ENCODE results near the gene ZC3HAV1.

The ZC3HAV1 gene

DNA sequence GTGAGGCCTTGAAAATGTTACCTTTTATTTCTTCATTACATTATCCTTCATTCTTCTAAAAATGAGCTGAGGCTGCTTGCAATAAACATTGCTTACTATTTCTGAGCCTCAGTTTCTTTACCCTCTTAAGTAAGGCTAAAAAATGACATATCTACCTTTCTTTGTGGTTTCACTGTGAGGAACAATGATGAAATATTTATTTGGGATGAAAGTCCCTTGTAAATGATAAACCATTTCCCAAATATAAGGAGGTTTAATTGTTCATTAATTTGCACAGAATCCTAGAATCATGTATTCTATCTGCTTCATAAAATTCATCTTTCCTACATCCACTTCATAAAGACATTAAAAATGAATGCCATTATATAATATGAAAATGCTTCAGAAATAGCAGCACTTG is 27.9 kb downstream of the ZC3HAV1 start:
- H3K4me1 ChIP-seq (ENCODE audit: control insufficient read depth, insufficient read depth, low read length): no peaks in the 10 kb centered on the region
- peaks cover 3 to 100% of the 10 kb centered on the region in 2 experiments for H3K36me3 ChIP-seq (ENCODE audit: control insufficient read depth in 2 of 2, insufficient read depth in 1 of 2, low read length in 2 of 2)
- H3K27ac ChIP-seq (ENCODE audit: extremely low read depth, low read depth, low read length): no peak overlapping the region
- no peak overlapping the region for H3K4me3 ChIP-seq (ENCODE audit: low read depth, low read length)
- TF ChIP-seq ZNF837 (tag by site-specific recombination; IDR thresholded peaks at IDR 0.05) (no peak), ZNF701 (tag by site-specific recombination; IDR thresholded peaks at IDR 0.05) (no peak), ZFP69B (tag by site-specific recombination; IDR thresholded peaks at IDR 0.05) (no peak), ZNF366 (tag by site-specific recombination; conservative IDR thresholded peaks at IDR 0.05) (no peak), ZNF350 (tag by site-specific recombination; IDR thresholded peaks at IDR 0.05) (no peak)
- TF ChIP-seq, protein P1, sequence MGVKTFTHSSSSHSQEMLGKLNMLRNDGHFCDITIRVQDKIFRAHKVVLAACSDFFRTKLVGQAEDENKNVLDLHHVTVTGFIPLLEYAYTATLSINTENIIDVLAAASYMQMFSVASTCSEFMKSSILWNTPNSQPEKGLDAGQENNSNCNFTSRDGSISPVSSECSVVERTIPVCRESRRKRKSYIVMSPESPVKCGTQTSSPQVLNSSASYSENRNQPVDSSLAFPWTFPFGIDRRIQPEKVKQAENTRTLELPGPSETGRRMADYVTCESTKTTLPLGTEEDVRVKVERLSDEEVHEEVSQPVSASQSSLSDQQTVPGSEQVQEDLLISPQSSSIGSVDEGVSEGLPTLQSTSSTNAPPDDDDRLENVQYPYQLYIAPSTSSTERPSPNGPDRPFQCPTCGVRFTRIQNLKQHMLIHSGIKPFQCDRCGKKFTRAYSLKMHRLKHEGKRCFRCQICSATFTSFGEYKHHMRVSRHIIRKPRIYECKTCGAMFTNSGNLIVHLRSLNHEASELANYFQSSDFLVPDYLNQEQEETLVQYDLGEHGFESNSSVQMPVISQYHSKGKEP (tag by site-specific recombination; IDR thresholded peaks at IDR 0.05): no peak
- CTCF ChIA-PET: interaction anchor here (0.6 kb wide), 1 partner anchor 64 kb away, joined by 3 read pairs; no protein-coding TSS in a partner anchor
- POLR2A ChIA-PET: no interaction called here
- no peaks in the 10 kb centered on the region for H3K9me3 ChIP-seq (ENCODE audit: control insufficient read depth, insufficient read depth, low read depth, low read length)

DNA sequence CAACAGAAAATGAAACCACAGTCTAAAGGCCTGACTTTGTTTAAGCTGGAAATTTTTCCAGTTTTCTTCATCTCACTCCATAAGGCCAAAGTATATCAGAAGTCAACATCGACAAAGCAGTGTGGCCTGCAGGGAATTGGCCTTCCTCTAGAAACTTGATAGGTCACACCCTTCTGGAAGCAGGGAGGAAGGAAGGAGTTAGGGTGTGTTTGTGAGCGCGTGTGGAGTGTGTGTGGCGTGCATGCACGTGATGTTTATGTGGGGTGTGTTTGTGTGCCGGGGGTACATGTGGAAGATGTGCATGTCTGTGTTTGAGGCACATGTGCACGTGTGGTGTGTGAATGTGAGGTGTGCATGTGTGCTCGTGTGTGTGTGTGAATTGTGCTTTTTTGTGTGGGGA is 28.6 kb downstream of the ZC3HAV1 start:
- no peaks in the 10 kb centered on the region for H3K4me1 ChIP-seq (ENCODE audit: control insufficient read depth, insufficient read depth, low read length)
- POLR2A ChIA-PET: no interaction called here
- H3K27ac ChIP-seq (ENCODE audit: extremely low read depth, low read depth, low read length): no peak overlapping the region
- CTCF ChIA-PET: no interaction called here
- peaks cover 3 to 100% of the 10 kb centered on the region in 2 experiments for H3K36me3 ChIP-seq (ENCODE audit: control insufficient read depth in 2 of 2, insufficient read depth in 1 of 2, low read length in 2 of 2)
- H3K4me3 ChIP-seq (ENCODE audit: low read depth, low read length): no peak overlapping the region
- H3K9me3 ChIP-seq (ENCODE audit: control insufficient read depth, insufficient read depth, low read depth, low read length): no peaks in the 10 kb centered on the region
- TF ChIP-seq, protein P2, sequence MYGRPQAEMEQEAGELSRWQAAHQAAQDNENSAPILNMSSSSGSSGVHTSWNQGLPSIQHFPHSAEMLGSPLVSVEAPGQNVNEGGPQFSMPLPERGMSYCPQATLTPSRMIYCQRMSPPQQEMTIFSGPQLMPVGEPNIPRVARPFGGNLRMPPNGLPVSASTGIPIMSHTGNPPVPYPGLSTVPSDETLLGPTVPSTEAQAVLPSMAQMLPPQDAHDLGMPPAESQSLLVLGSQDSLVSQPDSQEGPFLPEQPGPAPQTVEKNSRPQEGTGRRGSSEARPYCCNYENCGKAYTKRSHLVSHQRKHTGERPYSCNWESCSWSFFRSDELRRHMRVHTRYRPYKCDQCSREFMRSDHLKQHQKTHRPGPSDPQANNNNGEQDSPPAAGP (tag by site-specific recombination; IDR thresholded peaks at IDR 0.05): peak; percentile 31; the same call in 1 of the 2 replicates
- TF ChIP-seq ZNF37A (tag by site-specific recombination; IDR thresholded peaks at IDR 0.05): no peak
- TF ChIP-seq ZBTB17 (tag by site-specific recombination; IDR thresholded peaks at IDR 0.05): no peak
- TF ChIP-seq ZNF394 (tag by site-specific recombination; IDR thresholded peaks at IDR 0.05; ENCODE audit: borderline replicate concordance): no peak
- TF ChIP-seq, protein P3, sequence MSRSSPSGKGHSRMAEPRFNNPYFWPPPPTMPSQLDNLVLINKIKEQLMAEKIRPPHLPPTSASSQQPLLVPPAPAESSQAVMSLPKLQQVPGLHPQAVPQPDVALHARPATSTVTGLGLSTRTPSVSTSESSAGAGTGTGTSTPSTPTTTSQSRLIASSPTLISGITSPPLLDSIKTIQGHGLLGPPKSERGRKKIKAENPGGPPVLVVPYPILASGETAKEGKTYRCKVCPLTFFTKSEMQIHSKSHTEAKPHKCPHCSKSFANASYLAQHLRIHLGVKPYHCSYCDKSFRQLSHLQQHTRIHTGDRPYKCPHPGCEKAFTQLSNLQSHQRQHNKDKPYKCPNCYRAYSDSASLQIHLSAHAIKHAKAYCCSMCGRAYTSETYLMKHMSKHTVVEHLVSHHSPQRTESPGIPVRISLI (tag by site-specific recombination; IDR thresholded peaks at IDR 0.05): no peak
- TF ChIP-seq KLF8 (tag by site-specific recombination; IDR thresholded peaks at IDR 0.05): no peak

DNA sequence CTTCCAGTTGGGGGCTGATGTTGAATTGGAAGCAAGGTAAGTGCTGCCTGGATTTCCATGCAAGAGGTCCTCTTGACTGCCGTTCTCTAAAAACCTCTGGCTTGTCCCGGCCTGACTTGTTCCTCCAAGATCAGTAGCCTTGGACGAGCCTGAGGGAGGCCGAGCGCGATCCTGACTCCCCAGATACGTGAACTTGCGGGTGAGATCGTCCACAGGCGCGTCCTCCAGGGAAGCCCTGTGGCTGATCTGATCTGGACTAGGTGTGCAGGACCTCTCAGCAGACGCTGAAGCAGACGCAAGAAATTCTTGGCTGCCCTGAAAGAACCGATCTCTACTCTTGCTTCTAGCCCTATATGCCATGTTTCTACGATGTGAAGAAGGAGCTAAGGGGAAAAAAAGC is 29.7 kb downstream of the ZC3HAV1 start:
- Histone ChIP-seq H3K36me3 (ENCODE audit: control insufficient read depth in 2 of 2, insufficient read depth in 1 of 2, low read length in 2 of 2) (peaks cover 3 to 96% of the 10 kb centered on the region in 2 experiments), H3K27ac (ENCODE audit: extremely low read depth, low read depth, low read length) (no peak overlapping the region), H3K4me3 (ENCODE audit: low read depth, low read length) (no peak overlapping the region), H3K4me1 (ENCODE audit: control insufficient read depth, insufficient read depth, low read length) (no peaks in the 10 kb centered on the region), H3K9me3 (ENCODE audit: control insufficient read depth, insufficient read depth, low read depth, low read length) (no peaks in the 10 kb centered on the region)
- TF ChIP-seq, protein P4, sequence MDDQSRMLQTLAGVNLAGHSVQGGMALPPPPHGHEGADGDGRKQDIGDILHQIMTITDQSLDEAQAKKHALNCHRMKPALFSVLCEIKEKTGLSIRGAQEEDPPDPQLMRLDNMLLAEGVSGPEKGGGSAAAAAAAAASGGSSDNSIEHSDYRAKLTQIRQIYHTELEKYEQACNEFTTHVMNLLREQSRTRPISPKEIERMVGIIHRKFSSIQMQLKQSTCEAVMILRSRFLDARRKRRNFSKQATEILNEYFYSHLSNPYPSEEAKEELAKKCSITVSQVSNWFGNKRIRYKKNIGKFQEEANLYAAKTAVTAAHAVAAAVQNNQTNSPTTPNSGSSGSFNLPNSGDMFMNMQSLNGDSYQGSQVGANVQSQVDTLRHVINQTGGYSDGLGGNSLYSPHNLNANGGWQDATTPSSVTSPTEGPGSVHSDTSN (CRISPR knock-in tag; IDR thresholded peaks at IDR 0.05): no peak
- TF ChIP-seq ZNF184 (tag by site-specific recombination; IDR thresholded peaks at IDR 0.05): no peak
- TF ChIP-seq, protein P5, sequence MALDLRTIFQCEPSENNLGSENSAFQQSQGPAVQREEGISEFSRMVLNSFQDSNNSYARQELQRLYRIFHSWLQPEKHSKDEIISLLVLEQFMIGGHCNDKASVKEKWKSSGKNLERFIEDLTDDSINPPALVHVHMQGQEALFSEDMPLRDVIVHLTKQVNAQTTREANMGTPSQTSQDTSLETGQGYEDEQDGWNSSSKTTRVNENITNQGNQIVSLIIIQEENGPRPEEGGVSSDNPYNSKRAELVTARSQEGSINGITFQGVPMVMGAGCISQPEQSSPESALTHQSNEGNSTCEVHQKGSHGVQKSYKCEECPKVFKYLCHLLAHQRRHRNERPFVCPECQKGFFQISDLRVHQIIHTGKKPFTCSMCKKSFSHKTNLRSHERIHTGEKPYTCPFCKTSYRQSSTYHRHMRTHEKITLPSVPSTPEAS (tag by site-specific recombination; IDR thresholded peaks at IDR 0.05): no peak
- TF ChIP-seq KLF7 (tag by site-specific recombination; IDR thresholded peaks at IDR 0.05; ENCODE audit: borderline replicate concordance): no peak
- TF ChIP-seq ZNF175 (tag by site-specific recombination; IDR thresholded peaks at IDR 0.05): no peak
- no peak for TF ChIP-seq KLF9 (tag by site-specific recombination; IDR thresholded peaks at IDR 0.05; ENCODE audit: low read depth)
- no peak for TF ChIP-seq ZBTB20 (tag by site-specific recombination; IDR thresholded peaks at IDR 0.05)
- TF ChIP-seq, protein P6, sequence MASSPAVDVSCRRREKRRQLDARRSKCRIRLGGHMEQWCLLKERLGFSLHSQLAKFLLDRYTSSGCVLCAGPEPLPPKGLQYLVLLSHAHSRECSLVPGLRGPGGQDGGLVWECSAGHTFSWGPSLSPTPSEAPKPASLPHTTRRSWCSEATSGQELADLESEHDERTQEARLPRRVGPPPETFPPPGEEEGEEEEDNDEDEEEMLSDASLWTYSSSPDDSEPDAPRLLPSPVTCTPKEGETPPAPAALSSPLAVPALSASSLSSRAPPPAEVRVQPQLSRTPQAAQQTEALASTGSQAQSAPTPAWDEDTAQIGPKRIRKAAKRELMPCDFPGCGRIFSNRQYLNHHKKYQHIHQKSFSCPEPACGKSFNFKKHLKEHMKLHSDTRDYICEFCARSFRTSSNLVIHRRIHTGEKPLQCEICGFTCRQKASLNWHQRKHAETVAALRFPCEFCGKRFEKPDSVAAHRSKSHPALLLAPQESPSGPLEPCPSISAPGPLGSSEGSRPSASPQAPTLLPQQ (tag by site-specific recombination; IDR thresholded peaks at IDR 0.05): no peak
- TF ChIP-seq ZNF404 (tag by site-specific recombination; IDR thresholded peaks at IDR 0.05): no peak
- TF ChIP-seq SP3 (tag by site-specific recombination; IDR thresholded peaks at IDR 0.05): no peak
- TF ChIP-seq EGR2 (tag by site-specific recombination; IDR thresholded peaks at IDR 0.05; ENCODE audit: low read depth): no peak
- no peak for TF ChIP-seq ZNF350 (tag by site-specific recombination; IDR thresholded peaks at IDR 0.05)
- no peak for TF ChIP-seq ZNF311 (tag by site-specific recombination; IDR thresholded peaks at IDR 0.05; ENCODE audit: borderline replicate concordance)
- ChIA-PET CTCF (no interaction called here), POLR2A (no interaction called here)

Data from HEK293 (cell line).